GM12878 (cell line): Measurements from ENCODE around the gene MYOD1. TPM values are rescaled to one million over a fixed set of nuclear protein-coding genes. Genes with fewer than 3 reads are reported as not detected.

ENCODE experiments used
- CBX5 ChIP-seq: sonication (generic); IDR thresholded peaks from 2 replicates; pipeline ENCODE4 v1.6.1; 2016; ENCODE audit warnings: low read depth, moderate library complexity, mild to moderate bottlenecking, inconsistent platforms
- CUX1 ChIP-seq: IDR thresholded peaks from 2 replicates; pipeline ENCODE4 v1.6.1; 2012; ENCODE audit warnings: improper control_type of control experiment, low read depth, low read length; ENCODE audit not compliant: insufficient replicate concordance
- HCFC1 ChIP-seq: fragments of 150-350 bp; IDR thresholded peaks from 2 replicates; pipeline ENCODE4 v1.6.1; 2014; ENCODE audit warnings: low read length
- JUNB ChIP-seq: IDR thresholded peaks from 2 replicates; pipeline ENCODE4 v1.6.1; 2016; ENCODE audit warnings: antibody characterized with exemption, mild to moderate bottlenecking
- MTA2 ChIP-seq: fragments of 450-650 bp; IDR thresholded peaks from 2 replicates; pipeline ENCODE4 v1.6.1; 2016; ENCODE audit warnings: low read depth, mild to moderate bottlenecking, moderate library complexity
- SIN3A ChIP-seq: IDR thresholded peaks from 2 replicates; pipeline ENCODE4 v1.6.1; 2012; ENCODE audit warnings: low read depth, low read length, improper control_type of control experiment
- YY1 ChIP-seq: IDR thresholded peaks from 2 replicates; pipeline ENCODE4 v1.6.1; 2011; ENCODE audit warnings: low read depth, mild to moderate bottlenecking, low read length
- ZBED1 ChIP-seq: IDR thresholded peaks from 2 replicates; pipeline ENCODE4 v1.6.1; 2016; ENCODE audit warnings: borderline replicate concordance
- polyA plus RNA-seq, 11 experiments: library from polyadenylated mRNA; depleted of rRNA in 4 of 11; unstranded in 6 of 11; stranded (reverse) in 5 of 11; fragments of >200 nt; fragmentation: Nextera tagmentation in 4 of 11; fragmentation: Illumina TruSeq in 1 of 11; extraction: Ambion mirVana in 4 of 11; extraction: Trizol in 1 of 11; gene quantifications; 1 replicate in 1 of 11; 2 replicates in 10 of 11; pipeline versions ENCODE4 v1.2.1 to v1.2.3, GENCODE V29; 2011 to 2016; ENCODE audit warnings: inconsistent platforms in 2 of 11, missing spikeins in 2 of 11, low read depth in 1 of 11
- total RNA-seq, 4 experiments: library from RNA; depleted of rRNA in 3 of 4; stranded (reverse); fragments of >200 nt in 3 of 4; fragmentation: Illumina TruSeq in 1 of 4; extraction: Trizol in 1 of 4; gene quantifications; 2 replicates each; pipeline versions ENCODE4 v1.2.1 to v1.2.3, GENCODE V29; 2013 to 2021
- TF ChIP-seq, protein P1 (sequence below): IDR thresholded peaks from 2 replicates; pipeline ENCODE4 v1.6.1; 2011; ENCODE audit warnings: low read depth, mild to moderate bottlenecking, low read length, moderate library complexity, borderline replicate concordance; ENCODE audit errors: extremely low read depth
- TF ChIP-seq, protein P2 (sequence below): fragments of 450-650 bp; IDR thresholded peaks from 2 replicates; pipeline ENCODE4 v1.6.1; 2017; ENCODE audit warnings: mild to moderate bottlenecking, moderate library complexity

The MYOD1 gene
- total and polyA plus RNA-seq, 10 of the 15 experiments (the other 5 are each of a cell fraction or from before 2014, with no cell fraction given) = not detected

GRCh38 chr11:17738151-17738973 lies 19.0 kb downstream of the MYOD1 start (continued):
- TF ChIP-seq CUX1 (no peak), SIN3A (no peak), CBX5 (no peak), YY1 (no peak), JUNB (no peak), HCFC1 (no peak), ZBED1 (no peak), MTA2 (no peak)
- TF ChIP-seq, protein P1, sequence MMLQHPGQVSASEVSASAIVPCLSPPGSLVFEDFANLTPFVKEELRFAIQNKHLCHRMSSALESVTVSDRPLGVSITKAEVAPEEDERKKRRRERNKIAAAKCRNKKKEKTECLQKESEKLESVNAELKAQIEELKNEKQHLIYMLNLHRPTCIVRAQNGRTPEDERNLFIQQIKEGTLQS = no peak
- TF ChIP-seq, protein P2, sequence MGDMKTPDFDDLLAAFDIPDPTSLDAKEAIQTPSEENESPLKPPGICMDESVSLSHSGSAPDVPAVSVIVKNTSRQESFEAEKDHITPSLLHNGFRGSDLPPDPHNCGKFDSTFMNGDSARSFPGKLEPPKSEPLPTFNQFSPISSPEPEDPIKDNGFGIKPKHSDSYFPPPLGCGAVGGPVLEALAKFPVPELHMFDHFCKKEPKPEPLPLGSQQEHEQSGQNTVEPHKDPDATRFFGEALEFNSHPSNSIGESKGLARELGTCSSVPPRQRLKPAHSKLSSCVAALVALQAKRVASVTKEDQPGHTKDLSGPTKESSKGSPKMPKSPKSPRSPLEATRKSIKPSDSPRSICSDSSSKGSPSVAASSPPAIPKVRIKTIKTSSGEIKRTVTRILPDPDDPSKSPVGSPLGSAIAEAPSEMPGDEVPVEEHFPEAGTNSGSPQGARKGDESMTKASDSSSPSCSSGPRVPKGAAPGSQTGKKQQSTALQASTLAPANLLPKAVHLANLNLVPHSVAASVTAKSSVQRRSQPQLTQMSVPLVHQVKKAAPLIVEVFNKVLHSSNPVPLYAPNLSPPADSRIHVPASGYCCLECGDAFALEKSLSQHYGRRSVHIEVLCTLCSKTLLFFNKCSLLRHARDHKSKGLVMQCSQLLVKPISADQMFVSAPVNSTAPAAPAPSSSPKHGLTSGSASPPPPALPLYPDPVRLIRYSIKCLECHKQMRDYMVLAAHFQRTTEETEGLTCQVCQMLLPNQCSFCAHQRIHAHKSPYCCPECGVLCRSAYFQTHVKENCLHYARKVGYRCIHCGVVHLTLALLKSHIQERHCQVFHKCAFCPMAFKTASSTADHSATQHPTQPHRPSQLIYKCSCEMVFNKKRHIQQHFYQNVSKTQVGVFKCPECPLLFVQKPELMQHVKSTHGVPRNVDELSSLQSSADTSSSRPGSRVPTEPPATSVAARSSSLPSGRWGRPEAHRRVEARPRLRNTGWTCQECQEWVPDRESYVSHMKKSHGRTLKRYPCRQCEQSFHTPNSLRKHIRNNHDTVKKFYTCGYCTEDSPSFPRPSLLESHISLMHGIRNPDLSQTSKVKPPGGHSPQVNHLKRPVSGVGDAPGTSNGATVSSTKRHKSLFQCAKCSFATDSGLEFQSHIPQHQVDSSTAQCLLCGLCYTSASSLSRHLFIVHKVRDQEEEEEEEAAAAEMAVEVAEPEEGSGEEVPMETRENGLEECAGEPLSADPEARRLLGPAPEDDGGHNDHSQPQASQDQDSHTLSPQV = no peak
